A673 (cell line): Measurements from ENCODE around the gene SCTR.

Experiments
- CTCF ChIP-seq: fragments of 300-800, 200-600 bp; sonication (generic); conservative IDR thresholded peaks from 2 replicates; pipeline ENCODE4 v1.5.1; 2017; ENCODE audit warnings: low read depth, mild to moderate bottlenecking, antibody characterized with exemption, low read length, moderate library complexity, mixed read lengths
- EZH2 ChIP-seq: fragments of 200-600 bp; sonication (generic); IDR thresholded peaks from 2 replicates; pipeline ENCODE4 v1.6.1; 2017; ENCODE audit warnings: borderline replicate concordance, low read depth, mild to moderate bottlenecking, mixed read lengths, antibody characterized with exemption, low read length; ENCODE audit not compliant: poor library complexity, severe bottlenecking

- TF ChIP-seq CTCF (no peak), EZH2 (no peak)
Measured at GRCh38 chr2:119536211-119536610, 11.9 kb upstream of the SCTR start.
